NCI-H2196 (cell line): Measurements from ENCODE around the gene HSF4.

Source experiments
- DNase-seq: peaks from one replicate; lab custom pipeline; 2025; ENCODE audit not compliant: unreplicated experiment; lab: John Stamatoyannopoulos, UW

HSF4 gene

GRCh38 chr16:67149276-67150046 is 15.1 kb upstream of the HSF4 start:
- DNase-seq: no peak

GRCh38 chr16:67150047-67150832 is 14.3 kb upstream of the HSF4 start:
- DNase-seq: peak; percentile 37

GRCh38 chr16:67150833-67151396 is 13.6 kb upstream of the HSF4 start, which contains the start of gene B3GNT9:
TSS of gene B3GNT9 (minus strand) at chr16:67150998. CDS start at chr16:67150485, 513 bp downstream.
- peak; percentile 68 for DNase-seq

GRCh38 chr16:67151431-67152097 is 13.0 kb upstream of the HSF4 start:
- DNase-seq: no peak

- DNase-seq: no peak
Measured at GRCh38 chr16:67154578-67155294, 9.8 kb upstream of the HSF4 start.

GRCh38 chr16:67155295-67156142 is 9.0 kb upstream of the HSF4 start:
- DNase-seq: peak; percentile 71

- DNase-seq: no peak
Measured at GRCh38 chr16:67156143-67156844, 8.3 kb upstream of the HSF4 start.

- DNase-seq: no peak
Measured at GRCh38 chr16:67157106-67157748, 7.3 kb upstream of the HSF4 start.

GRCh38 chr16:67157892-67158635 is 6.5 kb upstream of the HSF4 start:
- DNase-seq: no peak

- DNase-seq: no peak
Measured at GRCh38 chr16:67158637-67159600, 5.6 kb upstream of the HSF4 start.

- no peak for DNase-seq
Measured at GRCh38 chr16:67161595-67162058, 2.9 kb upstream of the HSF4 start.

GRCh38 chr16:67162506-67163163 is 1.9 kb upstream of the HSF4 start:
- peak; percentile 30 for DNase-seq

- DNase-seq: peak; percentile 88
Measured at GRCh38 chr16:67163164-67163998, 1.2 kb upstream of the HSF4 start.

GRCh38 chr16:67163999-67164558 is 466 bp upstream of the HSF4 start:
- DNase-seq: no peak
